Osteoblast (primary cell): Measurements from ENCODE around the gene RFX8. TPM values are rescaled to one million over a fixed set of nuclear protein-coding genes. Genes with fewer than 3 reads are reported as not detected.
A peak's percentile ranks its signal among the peaks of the same experiment; 100 is the strongest.

Experiments used
- DNase-seq: peaks from one replicate; pipeline ENCODE4 v3.0.0; 2011; ENCODE audit warnings: low spot score, mixed read lengths; ENCODE audit not compliant: insufficient read length; ENCODE audit errors: missing footprints
- H2AFZ ChIP-seq: 2 replicates; pipeline ENCODE4 v1.6.0; 2011; ENCODE audit warnings: mild to moderate bottlenecking, low read length
- H3K27ac ChIP-seq: 2 replicates; pipeline ENCODE4 v1.5.1; 2011; ENCODE audit warnings: mild to moderate bottlenecking, low read depth, low read length, moderate library complexity
- H3K27me3 ChIP-seq: 2 replicates; pipeline ENCODE4 v1.6.0; 2012; ENCODE audit warnings: mild to moderate bottlenecking, control low read depth, inconsistent platforms, low read length, moderate library complexity; ENCODE audit not compliant: insufficient read depth
- H3K36me3 ChIP-seq: 2 replicates; pipeline ENCODE4 v1.5.1; 2011; ENCODE audit warnings: mild to moderate bottlenecking, low read length, control low read depth, moderate library complexity; ENCODE audit not compliant: insufficient read depth
- H3K4me1 ChIP-seq: 2 replicates; pipeline ENCODE4 v1.5.1; 2011; ENCODE audit warnings: mild to moderate bottlenecking, low read length, control low read depth, moderate library complexity; ENCODE audit not compliant: insufficient read depth
- H3K4me2 ChIP-seq: 2 replicates; pipeline ENCODE4 v1.6.0; 2011; ENCODE audit warnings: mild to moderate bottlenecking, low read length; ENCODE audit not compliant: insufficient read depth
- H3K4me3 ChIP-seq: fragments of 200-600 bp; sonication (generic); 3 replicates; pipeline ENCODE4 v1.5.1; 2012; ENCODE audit warnings: mild to moderate bottlenecking, low read length, inconsistent platforms; ENCODE audit not compliant: insufficient read depth
- H3K79me2 ChIP-seq: 2 replicates; pipeline ENCODE4 v1.6.0; 2012; ENCODE audit warnings: mild to moderate bottlenecking, low read length, control low read depth, inconsistent platforms; ENCODE audit not compliant: insufficient read depth
- H3K9me3 ChIP-seq: 2 replicates; pipeline ENCODE4 v1.5.1; 2011; ENCODE audit warnings: low read depth, low read length, control low read depth
- H4K20me1 ChIP-seq: 2 replicates; pipeline ENCODE4 v1.6.0; 2012; ENCODE audit warnings: mild to moderate bottlenecking, low read length, control low read depth; ENCODE audit not compliant: insufficient read depth
- total RNA-seq: library from RNA; depleted of rRNA; stranded (reverse); fragments of >200 nt; gene quantifications from 2 replicates; pipeline ENCODE4 v1.2.3, GENCODE V29; 2012
- TF ChIP-seq, protein P1 (sequence below): IDR thresholded peaks from 2 replicates; pipeline ENCODE4 v1.5.1; 2011; ENCODE audit warnings: mild to moderate bottlenecking, low read depth, low read length, moderate library complexity; ENCODE audit errors: extremely low read depth

RFX8 gene
- total RNA-seq, 1 donor = 7.6 TPM

DNA sequence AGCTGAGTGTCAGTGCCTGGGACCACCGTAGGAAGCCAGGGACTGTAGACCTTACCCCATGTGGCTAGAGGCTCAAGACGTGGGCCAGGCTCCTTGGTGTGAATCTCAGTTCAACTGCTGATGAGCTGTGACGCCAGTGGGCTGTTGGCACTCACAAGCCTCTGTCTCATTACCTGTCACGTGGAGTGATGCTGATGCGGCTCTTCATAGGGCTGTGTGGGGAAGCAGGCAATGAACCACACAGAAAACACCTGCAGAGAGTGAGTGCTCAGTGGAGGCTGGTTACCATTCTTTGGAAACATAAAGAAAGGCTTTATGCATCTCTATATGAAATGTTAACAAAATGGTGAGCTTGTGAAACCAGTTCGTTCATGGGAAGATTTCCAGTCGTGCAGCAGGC is 123.7 kb downstream of the RFX8 start:
- H3K27me3 ChIP-seq = no peaks in the 10 kb centered on the region
- no peak overlapping the region for H3K4me3 ChIP-seq
- no peaks in the 10 kb centered on the region for H3K9me3 ChIP-seq
- no peak for DNase-seq
- peaks cover 6% of the 10 kb centered on the region for H3K4me1 ChIP-seq
- no peak overlapping the region for H3K27ac ChIP-seq
- H4K20me1 ChIP-seq = no peaks in the 10 kb centered on the region
- no peak overlapping the region for H3K4me2 ChIP-seq
- no peaks in the 10 kb centered on the region for H3K79me2 ChIP-seq
- H2AFZ ChIP-seq = no peak overlapping the region
- no peaks in the 10 kb centered on the region for H3K36me3 ChIP-seq
- TF ChIP-seq, protein P1, sequence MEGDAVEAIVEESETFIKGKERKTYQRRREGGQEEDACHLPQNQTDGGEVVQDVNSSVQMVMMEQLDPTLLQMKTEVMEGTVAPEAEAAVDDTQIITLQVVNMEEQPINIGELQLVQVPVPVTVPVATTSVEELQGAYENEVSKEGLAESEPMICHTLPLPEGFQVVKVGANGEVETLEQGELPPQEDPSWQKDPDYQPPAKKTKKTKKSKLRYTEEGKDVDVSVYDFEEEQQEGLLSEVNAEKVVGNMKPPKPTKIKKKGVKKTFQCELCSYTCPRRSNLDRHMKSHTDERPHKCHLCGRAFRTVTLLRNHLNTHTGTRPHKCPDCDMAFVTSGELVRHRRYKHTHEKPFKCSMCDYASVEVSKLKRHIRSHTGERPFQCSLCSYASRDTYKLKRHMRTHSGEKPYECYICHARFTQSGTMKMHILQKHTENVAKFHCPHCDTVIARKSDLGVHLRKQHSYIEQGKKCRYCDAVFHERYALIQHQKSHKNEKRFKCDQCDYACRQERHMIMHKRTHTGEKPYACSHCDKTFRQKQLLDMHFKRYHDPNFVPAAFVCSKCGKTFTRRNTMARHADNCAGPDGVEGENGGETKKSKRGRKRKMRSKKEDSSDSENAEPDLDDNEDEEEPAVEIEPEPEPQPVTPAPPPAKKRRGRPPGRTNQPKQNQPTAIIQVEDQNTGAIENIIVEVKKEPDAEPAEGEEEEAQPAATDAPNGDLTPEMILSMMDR = no peak

DNA sequence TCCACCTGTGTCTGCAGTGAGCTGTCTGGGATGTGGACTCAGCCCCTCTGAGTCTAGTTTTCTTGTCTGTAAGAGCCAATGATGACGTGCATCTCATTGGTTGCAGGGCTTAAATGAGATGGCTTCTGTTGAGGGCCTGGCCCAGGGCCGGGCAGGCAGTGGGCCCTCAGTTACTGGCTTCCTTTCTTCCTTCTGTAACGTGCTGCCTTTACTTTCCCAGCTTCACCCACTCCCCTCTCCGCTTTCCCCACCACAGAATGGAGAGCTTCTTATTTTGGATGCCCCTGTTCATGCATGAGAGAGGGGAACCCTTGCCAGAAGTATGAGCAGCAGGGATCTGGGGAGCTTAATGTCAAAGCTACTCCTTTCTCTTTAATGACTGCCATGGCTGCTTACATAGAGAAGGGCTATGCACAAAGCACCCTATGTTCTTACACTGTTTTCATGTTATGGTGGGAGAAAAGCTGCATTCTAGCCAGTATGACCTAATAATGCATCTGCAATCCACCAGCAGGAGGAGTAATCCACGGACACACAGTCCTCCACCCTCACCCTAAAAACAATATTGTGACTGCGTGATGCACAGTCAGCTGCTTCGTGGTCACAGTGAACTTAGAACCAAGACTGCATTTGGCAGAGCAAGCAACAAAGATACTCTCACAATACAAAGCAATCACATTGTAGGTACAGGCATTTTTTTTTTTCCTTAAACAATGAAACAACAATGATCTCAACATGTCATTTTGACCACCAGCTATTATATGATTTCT is 124.8 kb downstream of the RFX8 start:
- no peaks in the 10 kb centered on the region for H3K9me3 ChIP-seq
- no peaks in the 10 kb centered on the region for H3K4me1 ChIP-seq
- TF ChIP-seq, protein P1 = peak; percentile 73
- peak; percentile 89 for DNase-seq
- no peak overlapping the region for H3K4me2 ChIP-seq
- H4K20me1 ChIP-seq = no peaks in the 10 kb centered on the region
- no peaks in the 10 kb centered on the region for H3K27me3 ChIP-seq
- H3K4me3 ChIP-seq = no peak overlapping the region
- H3K36me3 ChIP-seq = no peaks in the 10 kb centered on the region
- no peak overlapping the region for H3K27ac ChIP-seq
- H3K79me2 ChIP-seq = no peaks in the 10 kb centered on the region
- peak overlapping the region; percentile 21 for H2AFZ ChIP-seq

DNA sequence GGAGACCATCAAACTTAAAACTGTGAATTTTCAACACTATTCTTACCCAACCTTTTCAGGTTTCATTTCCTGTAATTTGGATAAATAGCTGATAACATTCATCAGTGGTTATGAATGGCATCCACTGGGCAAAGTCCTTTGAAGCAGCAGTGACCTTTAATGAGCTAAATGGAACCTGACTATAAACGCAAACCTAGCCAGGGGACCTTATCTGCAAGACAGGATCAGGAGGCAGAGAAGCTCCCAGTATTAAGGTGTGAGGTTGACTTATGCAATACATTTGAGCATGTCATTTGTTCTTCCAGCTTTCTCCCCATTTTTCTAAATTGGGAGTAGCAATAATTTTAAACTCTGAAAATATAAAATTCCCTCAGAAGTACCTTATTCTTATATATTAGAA is 126.0 kb downstream of the RFX8 start:
- no peaks in the 10 kb centered on the region for H3K4me1 ChIP-seq
- no peaks in the 10 kb centered on the region for H3K36me3 ChIP-seq
- DNase-seq = no peak
- no peaks in the 10 kb centered on the region for H4K20me1 ChIP-seq
- no peak overlapping the region for H3K4me2 ChIP-seq
- H2AFZ ChIP-seq = no peak overlapping the region
- H3K9me3 ChIP-seq = no peaks in the 10 kb centered on the region
- H3K27ac ChIP-seq = no peak overlapping the region
- no peaks in the 10 kb centered on the region for H3K79me2 ChIP-seq
- no peak overlapping the region for H3K4me3 ChIP-seq
- TF ChIP-seq, protein P1 = no peak
- no peaks in the 10 kb centered on the region for H3K27me3 ChIP-seq

Other genes starting within 250 kb of the RFX8 start
- gene CNOT11, start 222.2 kb downstream of the RFX8 start, total RNA-seq = 43.4 and 45.1 TPM in 2 replicates
- 70.1 and 73.1 TPM in 2 replicates for gene RNF149, start 166.4 kb downstream of the RFX8 start, total RNA-seq
- gene CREG2, start 87.6 kb downstream of the RFX8 start, total RNA-seq = 0.29 and 0.36 TPM in 2 replicates
- 231 and 287 TPM in 2 replicates for gene MAP4K4, start 222.6 kb upstream of the RFX8 start, total RNA-seq